OCI-LY1 (cell line): ENCODE data around the gene COL12A1.

Experiments used
- H2AFZ ChIP-seq: fragments of 200-600 bp; sonication (generic), shearing (Covaris generic); 2 replicates; pipeline ENCODE4 v1.6.0; 2014; ENCODE audit warnings: antibody characterized with exemption, mild to moderate bottlenecking, low read length
- H3F3A ChIP-seq: fragments of 200-600 bp; sonication (generic), shearing (Covaris generic); 2 replicates; pipeline ENCODE4 v1.6.0; 2014; ENCODE audit warnings: mild to moderate bottlenecking, antibody characterized with exemption, low read length, moderate library complexity; ENCODE audit not compliant: insufficient read depth
- H3K27ac ChIP-seq: fragments of 200-600 bp; sonication (generic); 2 replicates; pipeline ENCODE4 v1.5.1; 2014; ENCODE audit warnings: low read length, mixed run types, mild to moderate bottlenecking, low read depth; ENCODE audit not compliant: poor library complexity, severe bottlenecking
- H3K27me3 ChIP-seq: fragments of 200-600 bp; sonication (generic); 2 replicates; pipeline ENCODE4 v1.6.0; 2014; ENCODE audit warnings: antibody characterized with exemption, mild to moderate bottlenecking, low read length, moderate library complexity; ENCODE audit not compliant: insufficient read depth
- H3K36me3 ChIP-seq: fragments of 200-600 bp; sonication (generic); 2 replicates; pipeline ENCODE4 v1.6.1; 2014; ENCODE audit warnings: mild to moderate bottlenecking, antibody characterized with exemption, low read length, moderate library complexity, mixed read lengths; ENCODE audit not compliant: insufficient read depth
- H3K4me1 ChIP-seq: fragments of 200-600 bp; sonication (generic); 2 replicates; pipeline ENCODE4 v1.5.1; 2014; ENCODE audit warnings: mild to moderate bottlenecking, low read length, moderate library complexity; ENCODE audit not compliant: insufficient read depth, severe bottlenecking
- H3K4me2 ChIP-seq: fragments of 200-600 bp; sonication (generic), shearing (Covaris generic); 2 replicates; pipeline ENCODE4 v1.6.1; 2014; ENCODE audit warnings: low read length
- H3K4me3 ChIP-seq: fragments of 200-600 bp; sonication (generic); 2 replicates; pipeline ENCODE4 v1.5.1; 2014; ENCODE audit warnings: low read length, low read depth, mild to moderate bottlenecking, mixed read lengths; ENCODE audit not compliant: poor library complexity, severe bottlenecking
- H3K79me2 ChIP-seq: fragments of 200-600 bp; shearing (Covaris generic); 2 replicates; pipeline ENCODE4 v1.6.1; 2016; ENCODE audit warnings: mixed run types, low read length, mixed read lengths; ENCODE audit not compliant: insufficient read depth
- H3K9ac ChIP-seq: fragments of 200-600 bp; sonication (generic), shearing (Covaris generic); 2 replicates; pipeline ENCODE4 v1.6.1; 2014; ENCODE audit warnings: mild to moderate bottlenecking, low read length, mixed read lengths
- H3K9me2 ChIP-seq: fragments of 200-600 bp; sonication (generic), shearing (Covaris generic); 2 replicates; pipeline ENCODE4 v1.6.1; 2014; ENCODE audit warnings: low read depth, mild to moderate bottlenecking, low read length, mixed read lengths
- H3K9me3 ChIP-seq: fragments of 200-600 bp; shearing (Covaris generic); 2 replicates; pipeline ENCODE4 v1.6.1; 2014; ENCODE audit warnings: low read length, mixed read lengths
- H4K20me1 ChIP-seq: fragments of 200-600 bp; sonication (generic), shearing (Covaris generic); 2 replicates; pipeline ENCODE4 v1.6.0; 2016; ENCODE audit warnings: mild to moderate bottlenecking, low read length; ENCODE audit not compliant: insufficient read depth
- CTCF ChIP-seq: fragments of 200-600 bp; sonication (generic), shearing (Covaris generic); IDR thresholded peaks from 2 replicates; pipeline ENCODE4 v1.5.1; 2017; ENCODE audit warnings: mild to moderate bottlenecking, antibody characterized with exemption, low read length, moderate library complexity, mixed read lengths
- EZH2 ChIP-seq: fragments of 200-600 bp; sonication (generic), shearing (Covaris generic); IDR thresholded peaks from 2 replicates; pipeline ENCODE4 v1.8.0; 2017; ENCODE audit warnings: borderline replicate concordance, mixed run types, mild to moderate bottlenecking, antibody characterized with exemption, low read length, moderate library complexity, mixed read lengths

COL12A1 gene

GRCh38 chr6:75089151-75089897 is 116.5 kb downstream of the COL12A1 start:
- Histone ChIP-seq H3F3A (no peaks in the 10 kb centered on the region), H3K27me3 (no peaks in the 10 kb centered on the region), H3K36me3 (no peaks in the 10 kb centered on the region), H3K4me2 (no peak overlapping the region), H3K27ac (no peak overlapping the region), H3K79me2 (no peaks in the 10 kb centered on the region), H2AFZ (no peak overlapping the region), H3K9me2 (no peaks in the 10 kb centered on the region), H3K9me3 (no peaks in the 10 kb centered on the region), H4K20me1 (no peaks in the 10 kb centered on the region), H3K4me1 (no peaks in the 10 kb centered on the region), H3K4me3 (no peak overlapping the region), H3K9ac (no peak overlapping the region)
- TF ChIP-seq CTCF (no peak), EZH2 (no peak)

- TF ChIP-seq EZH2 = no peak
- TF ChIP-seq CTCF = no peak
Observed at GRCh38 chr6:75085931-75086635, 119.8 kb downstream of the COL12A1 start.

GRCh38 chr6:75084872-75085381 is 120.9 kb downstream of the COL12A1 start:
- H2AFZ ChIP-seq = no peak overlapping the region
- no peaks in the 10 kb centered on the region for H3K27me3 ChIP-seq
- H3F3A ChIP-seq = no peaks in the 10 kb centered on the region
- no peaks in the 10 kb centered on the region for H3K4me1 ChIP-seq
- H3K79me2 ChIP-seq = no peaks in the 10 kb centered on the region
- H4K20me1 ChIP-seq = no peaks in the 10 kb centered on the region
- TF ChIP-seq CTCF = no peak
- TF ChIP-seq EZH2 = no peak
- H3K27ac ChIP-seq = no peak overlapping the region
- no peaks in the 10 kb centered on the region for H3K36me3 ChIP-seq
- H3K4me2 ChIP-seq = no peak overlapping the region
- no peaks in the 10 kb centered on the region for H3K9me3 ChIP-seq
- H3K9me2 ChIP-seq = no peaks in the 10 kb centered on the region
- H3K9ac ChIP-seq = no peak overlapping the region
- no peak overlapping the region for H3K4me3 ChIP-seq

More at GRCh38 chr6:75085931-75086635, 119.8 kb downstream of the COL12A1 start:
- Histone ChIP-seq H3K9ac (no peak overlapping the region), H3K4me1 (no peaks in the 10 kb centered on the region), H3F3A (no peaks in the 10 kb centered on the region), H3K79me2 (no peaks in the 10 kb centered on the region), H3K4me2 (no peak overlapping the region), H2AFZ (no peak overlapping the region), H3K27ac (no peak overlapping the region), H3K9me2 (no peaks in the 10 kb centered on the region), H3K9me3 (no peaks in the 10 kb centered on the region), H3K36me3 (no peaks in the 10 kb centered on the region), H3K4me3 (no peak overlapping the region), H3K27me3 (no peaks in the 10 kb centered on the region), H4K20me1 (no peaks in the 10 kb centered on the region)
